ENCODE measurements around the gene CNTN2. TPM values are rescaled to one million over a fixed set of nuclear protein-coding genes. Genes with fewer than 3 reads are reported as not detected.
A peak's percentile ranks its signal among the peaks of the same experiment; 100 is the strongest.

The CNTN2 gene
- total RNA-seq, 1 experiment from 2014 or later, result 1.2 TPM

DNA sequence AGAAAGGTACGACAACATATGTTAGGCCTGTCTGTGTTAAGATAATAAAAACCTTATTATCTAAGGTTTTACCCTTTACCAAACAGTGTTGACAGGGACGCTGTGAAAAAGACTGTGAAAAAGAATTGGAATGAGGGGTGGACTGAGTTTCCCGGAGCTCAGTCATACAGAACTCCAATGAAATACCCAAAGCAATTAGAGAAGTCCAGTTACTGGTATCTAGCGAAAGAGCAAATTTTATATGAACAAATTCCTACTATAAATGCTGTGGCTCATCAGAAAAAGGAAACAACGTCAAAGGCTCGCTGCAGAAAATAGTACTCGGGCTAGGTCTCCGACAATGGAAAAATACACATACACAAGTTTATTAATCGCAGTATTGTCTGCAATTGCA is 79.5 kb downstream of the CNTN2 start:
- H3K4me3 Mint-ChIP-seq, result peak overlapping the region; percentile 98
- H3K4me1 Mint-ChIP-seq, result peaks cover 18% of the 10 kb centered on the region
- ChIA-PET POLR2A (interaction anchor here (2.2 kb wide), 1 partner anchor 106 kb away, joined by 9 read pairs; the partner anchor contains the start of gene TMCC2), CTCF (interaction anchor here (0.6 to 3.4 kb wide), 10 partner anchors 19 to 325 kb away, joined by 3 to 28 read pairs (median 5); no protein-coding TSS in a partner anchor)
- TF ChIP-seq ZNF671 (CRISPR knock-in tag; IDR thresholded peaks at IDR 0.05), result no peak
- no peak for TF ChIP-seq MAX (CRISPR knock-in tag; IDR thresholded peaks at IDR 0.05)
- TF ChIP-seq, protein P1, sequence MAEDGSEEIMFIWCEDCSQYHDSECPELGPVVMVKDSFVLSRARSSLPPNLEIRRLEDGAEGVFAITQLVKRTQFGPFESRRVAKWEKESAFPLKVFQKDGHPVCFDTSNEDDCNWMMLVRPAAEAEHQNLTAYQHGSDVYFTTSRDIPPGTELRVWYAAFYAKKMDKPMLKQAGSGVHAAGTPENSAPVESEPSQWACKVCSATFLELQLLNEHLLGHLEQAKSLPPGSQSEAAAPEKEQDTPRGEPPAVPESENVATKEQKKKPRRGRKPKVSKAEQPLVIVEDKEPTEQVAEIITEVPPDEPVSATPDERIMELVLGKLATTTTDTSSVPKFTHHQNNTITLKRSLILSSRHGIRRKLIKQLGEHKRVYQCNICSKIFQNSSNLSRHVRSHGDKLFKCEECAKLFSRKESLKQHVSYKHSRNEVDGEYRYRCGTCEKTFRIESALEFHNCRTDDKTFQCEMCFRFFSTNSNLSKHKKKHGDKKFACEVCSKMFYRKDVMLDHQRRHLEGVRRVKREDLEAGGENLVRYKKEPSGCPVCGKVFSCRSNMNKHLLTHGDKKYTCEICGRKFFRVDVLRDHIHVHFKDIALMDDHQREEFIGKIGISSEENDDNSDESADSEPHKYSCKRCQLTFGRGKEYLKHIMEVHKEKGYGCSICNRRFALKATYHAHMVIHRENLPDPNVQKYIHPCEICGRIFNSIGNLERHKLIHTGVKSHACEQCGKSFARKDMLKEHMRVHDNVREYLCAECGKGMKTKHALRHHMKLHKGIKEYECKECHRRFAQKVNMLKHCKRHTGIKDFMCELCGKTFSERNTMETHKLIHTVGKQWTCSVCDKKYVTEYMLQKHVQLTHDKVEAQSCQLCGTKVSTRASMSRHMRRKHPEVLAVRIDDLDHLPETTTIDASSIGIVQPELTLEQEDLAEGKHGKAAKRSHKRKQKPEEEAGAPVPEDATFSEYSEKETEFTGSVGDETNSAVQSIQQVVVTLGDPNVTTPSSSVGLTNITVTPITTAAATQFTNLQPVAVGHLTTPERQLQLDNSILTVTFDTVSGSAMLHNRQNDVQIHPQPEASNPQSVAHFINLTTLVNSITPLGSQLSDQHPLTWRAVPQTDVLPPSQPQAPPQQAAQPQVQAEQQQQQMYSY (CRISPR knock-in tag; IDR thresholded peaks at IDR 0.05), result no peak
- no peak for TF ChIP-seq EMX1 (CRISPR knock-in tag; IDR thresholded peaks at IDR 0.05)
- TF ChIP-seq, protein P2, sequence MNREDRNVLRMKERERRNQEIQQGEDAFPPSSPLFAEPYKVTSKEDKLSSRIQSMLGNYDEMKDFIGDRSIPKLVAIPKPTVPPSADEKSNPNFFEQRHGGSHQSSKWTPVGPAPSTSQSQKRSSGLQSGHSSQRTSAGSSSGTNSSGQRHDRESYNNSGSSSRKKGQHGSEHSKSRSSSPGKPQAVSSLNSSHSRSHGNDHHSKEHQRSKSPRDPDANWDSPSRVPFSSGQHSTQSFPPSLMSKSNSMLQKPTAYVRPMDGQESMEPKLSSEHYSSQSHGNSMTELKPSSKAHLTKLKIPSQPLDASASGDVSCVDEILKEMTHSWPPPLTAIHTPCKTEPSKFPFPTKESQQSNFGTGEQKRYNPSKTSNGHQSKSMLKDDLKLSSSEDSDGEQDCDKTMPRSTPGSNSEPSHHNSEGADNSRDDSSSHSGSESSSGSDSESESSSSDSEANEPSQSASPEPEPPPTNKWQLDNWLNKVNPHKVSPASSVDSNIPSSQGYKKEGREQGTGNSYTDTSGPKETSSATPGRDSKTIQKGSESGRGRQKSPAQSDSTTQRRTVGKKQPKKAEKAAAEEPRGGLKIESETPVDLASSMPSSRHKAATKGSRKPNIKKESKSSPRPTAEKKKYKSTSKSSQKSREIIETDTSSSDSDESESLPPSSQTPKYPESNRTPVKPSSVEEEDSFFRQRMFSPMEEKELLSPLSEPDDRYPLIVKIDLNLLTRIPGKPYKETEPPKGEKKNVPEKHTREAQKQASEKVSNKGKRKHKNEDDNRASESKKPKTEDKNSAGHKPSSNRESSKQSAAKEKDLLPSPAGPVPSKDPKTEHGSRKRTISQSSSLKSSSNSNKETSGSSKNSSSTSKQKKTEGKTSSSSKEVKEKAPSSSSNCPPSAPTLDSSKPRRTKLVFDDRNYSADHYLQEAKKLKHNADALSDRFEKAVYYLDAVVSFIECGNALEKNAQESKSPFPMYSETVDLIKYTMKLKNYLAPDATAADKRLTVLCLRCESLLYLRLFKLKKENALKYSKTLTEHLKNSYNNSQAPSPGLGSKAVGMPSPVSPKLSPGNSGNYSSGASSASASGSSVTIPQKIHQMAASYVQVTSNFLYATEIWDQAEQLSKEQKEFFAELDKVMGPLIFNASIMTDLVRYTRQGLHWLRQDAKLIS (CRISPR knock-in tag; IDR thresholded peaks at IDR 0.05; ENCODE audit: borderline replicate concordance), result no peak
- TF ChIP-seq, protein P3, sequence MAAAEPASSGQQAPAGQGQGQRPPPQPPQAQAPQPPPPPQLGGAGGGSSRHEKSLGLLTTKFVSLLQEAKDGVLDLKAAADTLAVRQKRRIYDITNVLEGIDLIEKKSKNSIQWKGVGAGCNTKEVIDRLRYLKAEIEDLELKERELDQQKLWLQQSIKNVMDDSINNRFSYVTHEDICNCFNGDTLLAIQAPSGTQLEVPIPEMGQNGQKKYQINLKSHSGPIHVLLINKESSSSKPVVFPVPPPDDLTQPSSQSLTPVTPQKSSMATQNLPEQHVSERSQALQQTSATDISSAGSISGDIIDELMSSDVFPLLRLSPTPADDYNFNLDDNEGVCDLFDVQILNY (CRISPR knock-in tag; IDR thresholded peaks at IDR 0.05), result no peak
- no peak for TF ChIP-seq RORB (CRISPR knock-in tag; IDR thresholded peaks at IDR 0.05)
- TF ChIP-seq, protein P4, sequence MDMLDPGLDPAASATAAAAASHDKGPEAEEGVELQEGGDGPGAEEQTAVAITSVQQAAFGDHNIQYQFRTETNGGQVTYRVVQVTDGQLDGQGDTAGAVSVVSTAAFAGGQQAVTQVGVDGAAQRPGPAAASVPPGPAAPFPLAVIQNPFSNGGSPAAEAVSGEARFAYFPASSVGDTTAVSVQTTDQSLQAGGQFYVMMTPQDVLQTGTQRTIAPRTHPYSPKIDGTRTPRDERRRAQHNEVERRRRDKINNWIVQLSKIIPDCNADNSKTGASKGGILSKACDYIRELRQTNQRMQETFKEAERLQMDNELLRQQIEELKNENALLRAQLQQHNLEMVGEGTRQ (CRISPR knock-in tag; IDR thresholded peaks at IDR 0.05), result no peak
- TF ChIP-seq JUN (CRISPR knock-in tag; IDR thresholded peaks at IDR 0.05), result no peak
- TF ChIP-seq, protein P5, sequence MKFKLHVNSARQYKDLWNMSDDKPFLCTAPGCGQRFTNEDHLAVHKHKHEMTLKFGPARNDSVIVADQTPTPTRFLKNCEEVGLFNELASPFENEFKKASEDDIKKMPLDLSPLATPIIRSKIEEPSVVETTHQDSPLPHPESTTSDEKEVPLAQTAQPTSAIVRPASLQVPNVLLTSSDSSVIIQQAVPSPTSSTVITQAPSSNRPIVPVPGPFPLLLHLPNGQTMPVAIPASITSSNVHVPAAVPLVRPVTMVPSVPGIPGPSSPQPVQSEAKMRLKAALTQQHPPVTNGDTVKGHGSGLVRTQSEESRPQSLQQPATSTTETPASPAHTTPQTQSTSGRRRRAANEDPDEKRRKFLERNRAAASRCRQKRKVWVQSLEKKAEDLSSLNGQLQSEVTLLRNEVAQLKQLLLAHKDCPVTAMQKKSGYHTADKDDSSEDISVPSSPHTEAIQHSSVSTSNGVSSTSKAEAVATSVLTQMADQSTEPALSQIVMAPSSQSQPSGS (CRISPR knock-in tag; IDR thresholded peaks at IDR 0.05; ENCODE audit: borderline replicate concordance, low read depth), result no peak
- TF ChIP-seq ZNF396 (CRISPR knock-in tag; IDR thresholded peaks at IDR 0.05; ENCODE audit: borderline replicate concordance), result no peak
- no peak for TF ChIP-seq ZBTB43 (CRISPR knock-in tag; IDR thresholded peaks at IDR 0.05)
- TF ChIP-seq, protein P6, sequence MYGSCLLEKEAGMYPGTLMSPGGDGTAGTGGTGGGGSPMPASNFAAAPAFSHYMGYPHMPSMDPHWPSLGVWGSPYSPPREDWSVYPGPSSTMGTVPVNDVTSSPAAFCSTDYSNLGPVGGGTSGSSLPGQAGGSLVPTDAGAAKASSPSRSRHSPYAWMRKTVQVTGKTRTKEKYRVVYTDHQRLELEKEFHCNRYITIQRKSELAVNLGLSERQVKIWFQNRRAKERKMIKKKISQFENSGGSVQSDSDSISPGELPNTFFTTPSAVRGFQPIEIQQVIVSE (CRISPR knock-in tag; IDR thresholded peaks at IDR 0.05; ENCODE audit: borderline replicate concordance), result no peak
- no peak for TF ChIP-seq RELA (CRISPR knock-in tag; IDR thresholded peaks at IDR 0.05; ENCODE audit: borderline replicate concordance)
- TF ChIP-seq NR1H2 (CRISPR knock-in tag; IDR thresholded peaks at IDR 0.05), result no peak
- peak overlapping the region; percentile 100 for H3K27ac Mint-ChIP-seq
- DNase-seq (ENCODE audit: low spot score), result no peak
- H3K9me3 Mint-ChIP-seq, result no peaks in the 10 kb centered on the region
- H3K27me3 Mint-ChIP-seq (ENCODE audit: low read depth), result no peaks in the 10 kb centered on the region; the same call in 1 of the 2 replicates
- peaks cover 2% of the 10 kb centered on the region for H3K36me3 Mint-ChIP-seq
- ATAC-seq, result peak; percentile 3; the same call in 1 of the 2 replicates
